ENCODE data around the gene ELAVL1.

The ELAVL1 gene

DNA sequence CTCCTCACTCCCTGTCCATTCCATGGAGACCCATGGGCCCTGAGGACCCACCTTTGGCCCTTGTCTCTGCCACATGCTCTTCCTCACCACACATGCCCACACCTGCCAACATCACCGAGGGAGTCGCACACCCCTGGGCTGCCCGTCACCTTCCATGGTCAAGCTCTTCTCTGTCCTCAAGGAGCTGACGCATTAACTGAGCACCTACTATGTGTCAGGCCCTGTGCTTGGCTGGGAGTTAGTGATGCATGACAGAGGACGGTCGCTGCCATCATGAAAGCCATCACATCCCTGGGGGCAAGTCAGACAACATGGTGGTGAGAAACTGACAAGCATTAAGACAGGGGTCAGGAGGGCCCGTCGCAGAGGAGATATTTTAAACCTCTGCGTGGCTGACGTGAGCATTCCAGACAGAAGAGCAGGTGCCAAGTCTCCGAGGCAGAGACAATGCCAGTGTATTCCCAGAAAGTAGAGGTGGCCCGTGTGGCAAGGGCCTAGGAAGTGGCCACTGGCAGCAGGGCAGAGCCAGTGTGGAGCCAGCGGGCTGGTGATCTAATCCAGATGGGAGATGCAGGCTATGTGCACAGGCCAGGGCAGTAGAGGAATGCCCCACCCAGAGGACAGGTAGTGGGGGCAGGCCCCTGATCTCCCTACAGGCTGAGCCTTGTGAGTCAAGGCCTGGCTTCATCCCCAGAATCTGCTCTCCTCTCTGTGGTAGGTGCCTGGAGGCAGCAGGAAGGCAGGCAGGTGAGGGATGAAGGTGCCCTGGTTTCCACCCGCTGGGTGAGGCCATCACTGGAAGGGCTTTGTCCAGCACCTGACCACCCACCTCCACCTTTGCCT lies 21.2 kb downstream of the ELAVL1 start:
- DNase-seq, result no peak

DNA sequence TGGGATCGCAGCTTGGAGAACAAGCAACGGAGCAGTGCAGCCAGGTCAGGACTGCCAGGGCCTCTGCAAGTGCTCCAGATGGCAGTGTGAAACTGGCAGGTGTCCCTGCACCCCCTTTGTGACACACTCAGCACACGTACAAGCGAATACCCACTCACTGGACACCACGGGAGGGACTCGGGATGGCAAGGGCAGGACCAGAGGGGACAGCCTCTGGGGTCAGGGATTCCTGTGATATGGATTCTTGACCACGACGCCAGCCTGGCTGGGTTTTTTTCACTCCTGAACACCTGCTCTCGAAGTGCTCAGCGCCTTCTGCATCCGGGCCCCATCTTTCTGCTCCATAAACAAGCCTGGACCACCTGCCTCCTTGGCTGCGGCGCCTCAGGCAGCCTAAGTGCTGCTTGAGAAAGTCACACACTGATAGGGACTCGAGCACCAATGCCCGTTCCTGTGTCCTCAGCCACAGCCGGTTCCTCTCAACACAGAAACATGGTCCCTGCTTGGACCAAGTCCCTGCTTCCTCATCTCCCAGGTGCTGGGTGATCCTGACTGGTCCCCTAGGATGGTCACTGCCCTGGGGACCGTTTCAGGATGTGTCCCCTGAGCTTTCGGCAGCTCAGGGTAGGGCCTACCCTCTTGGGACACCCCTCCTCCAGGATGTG lies 22.0 kb downstream of the ELAVL1 start:
- no peak for DNase-seq

DNA sequence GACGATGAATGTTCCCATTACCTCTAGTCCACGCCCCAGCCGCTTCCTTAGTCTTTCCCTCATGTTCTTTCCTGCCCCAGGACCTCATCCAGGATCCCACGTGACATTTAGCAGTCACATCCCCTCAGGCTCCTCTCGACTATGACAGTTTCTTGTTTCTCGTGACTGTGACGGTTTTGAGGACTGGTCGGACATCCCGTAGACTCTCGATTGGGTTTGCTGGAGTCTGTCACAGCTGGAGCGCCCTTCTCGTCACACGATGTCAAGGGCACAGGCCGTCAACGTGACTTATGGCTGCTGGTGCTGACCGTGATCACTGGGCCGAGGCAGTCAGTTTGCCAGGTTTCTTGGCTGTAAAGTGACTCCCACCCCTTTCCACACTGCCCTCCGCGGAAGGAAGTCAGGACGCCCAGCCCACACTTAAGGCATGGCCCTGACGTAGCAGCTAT lies 22.8 kb downstream of the ELAVL1 start:
- no peak for DNase-seq

GRCh38 chr19:7982103-7982502 lies 23.3 kb downstream of the ELAVL1 start:
- DNase-seq, result no peak

- DNase-seq, result no peak
These were observed 23.8 kb downstream of the ELAVL1 start for GRCh38 chr19:7981661-7982060.

DNA sequence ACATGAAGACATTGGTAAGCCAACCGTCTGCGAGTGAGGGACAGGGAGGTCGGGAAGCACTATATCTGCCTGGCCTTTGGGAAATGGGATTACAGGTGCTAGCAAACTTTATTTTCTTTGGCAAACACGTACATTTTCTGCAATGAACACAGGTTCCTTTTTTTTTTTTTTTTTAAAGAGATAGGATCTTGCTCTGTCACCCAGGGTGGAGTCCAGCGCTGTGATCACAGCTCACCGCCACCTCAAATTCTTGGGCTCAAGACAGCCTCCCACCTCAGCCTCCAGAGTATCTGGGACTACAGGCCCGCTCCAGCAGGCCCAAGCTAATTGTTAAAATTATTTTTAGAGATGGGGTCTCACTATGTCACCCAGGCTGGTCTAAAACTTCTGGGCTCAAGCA lies 24.2 kb downstream of the ELAVL1 start:
- DNase-seq, result no peak

DNA sequence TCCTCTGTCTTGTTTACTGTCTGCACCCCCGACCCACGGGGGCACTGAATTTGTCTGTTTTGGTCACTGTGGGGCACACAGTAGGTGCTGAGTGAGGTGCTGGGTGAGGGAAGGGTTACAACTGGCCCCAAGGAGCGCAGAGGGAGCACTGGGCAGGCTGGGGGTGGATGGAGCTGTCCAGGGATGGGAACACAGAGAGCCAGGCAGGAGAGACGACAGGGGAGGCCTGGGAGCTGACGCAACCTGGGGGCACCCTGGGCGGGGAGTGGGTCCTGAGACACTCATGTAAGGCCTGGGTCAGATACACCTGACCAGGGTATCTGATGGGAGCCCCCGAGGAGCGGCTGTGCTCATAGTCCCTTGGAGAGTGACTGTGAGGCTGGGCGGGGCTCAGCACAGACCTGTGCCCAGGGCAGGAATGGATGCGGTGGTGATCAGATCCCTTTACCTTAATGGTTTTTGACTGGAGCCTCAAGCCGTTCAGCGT lies 24.8 kb downstream of the ELAVL1 start:
- no peak for DNase-seq

GRCh38 chr19:7980168-7980567 lies 25.3 kb downstream of the ELAVL1 start:
- DNase-seq, result no peak

- DNase-seq, result no peak
These were observed 25.9 kb downstream of the ELAVL1 start for GRCh38 chr19:7979559-7979958.

GRCh38 chr19:7979011-7979410 lies 26.4 kb downstream of the ELAVL1 start:
- no peak for DNase-seq

DNA sequence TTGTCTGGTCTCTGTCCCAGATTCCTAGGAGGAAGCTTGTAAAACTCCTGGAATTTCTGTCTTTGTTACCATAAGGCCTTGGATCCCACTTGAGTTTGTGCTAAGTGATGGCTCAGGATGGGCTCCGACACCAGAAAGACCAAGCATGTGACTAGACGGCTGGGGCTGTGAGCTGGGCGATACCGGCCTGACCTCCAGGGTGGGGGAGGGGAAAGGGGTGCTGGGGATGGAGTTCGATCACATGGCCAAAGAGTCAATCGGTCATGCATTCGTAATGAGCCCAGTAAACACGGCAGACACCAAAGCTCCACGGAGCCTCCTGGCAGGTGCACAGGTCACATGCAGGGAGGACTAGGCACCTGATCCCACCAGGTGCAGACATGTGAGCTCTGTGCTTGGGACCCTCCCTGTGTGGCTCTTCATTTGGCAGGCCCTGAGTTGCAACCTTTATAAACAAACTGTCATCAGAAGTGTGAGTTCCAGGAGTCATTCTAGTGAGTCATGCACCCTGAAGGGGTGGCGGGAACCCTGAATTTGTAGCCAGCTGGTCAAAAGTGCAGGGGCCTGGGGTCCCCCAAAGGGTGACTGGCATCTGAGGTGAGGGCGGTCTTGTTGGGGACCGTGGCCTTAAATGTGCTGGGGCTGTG lies 27.1 kb downstream of the ELAVL1 start:
- no peak for DNase-seq

DNA sequence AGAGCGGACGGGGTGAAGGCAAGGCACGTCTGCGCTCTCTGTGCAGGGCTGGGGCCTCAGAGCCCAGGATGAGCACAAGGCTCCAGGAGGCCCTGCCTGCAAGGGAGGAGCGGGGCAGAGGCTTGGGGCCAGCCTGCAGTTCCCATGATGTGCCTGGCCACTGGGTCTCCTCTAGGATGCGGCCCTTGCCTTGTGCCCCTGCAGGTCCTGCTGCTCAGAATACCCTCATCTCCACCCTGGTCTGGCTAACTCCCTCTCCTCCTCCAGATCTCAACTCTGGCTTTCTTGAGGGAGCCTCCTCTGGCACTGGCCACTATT lies 27.8 kb downstream of the ELAVL1 start:
- no peak for DNase-seq

DNA sequence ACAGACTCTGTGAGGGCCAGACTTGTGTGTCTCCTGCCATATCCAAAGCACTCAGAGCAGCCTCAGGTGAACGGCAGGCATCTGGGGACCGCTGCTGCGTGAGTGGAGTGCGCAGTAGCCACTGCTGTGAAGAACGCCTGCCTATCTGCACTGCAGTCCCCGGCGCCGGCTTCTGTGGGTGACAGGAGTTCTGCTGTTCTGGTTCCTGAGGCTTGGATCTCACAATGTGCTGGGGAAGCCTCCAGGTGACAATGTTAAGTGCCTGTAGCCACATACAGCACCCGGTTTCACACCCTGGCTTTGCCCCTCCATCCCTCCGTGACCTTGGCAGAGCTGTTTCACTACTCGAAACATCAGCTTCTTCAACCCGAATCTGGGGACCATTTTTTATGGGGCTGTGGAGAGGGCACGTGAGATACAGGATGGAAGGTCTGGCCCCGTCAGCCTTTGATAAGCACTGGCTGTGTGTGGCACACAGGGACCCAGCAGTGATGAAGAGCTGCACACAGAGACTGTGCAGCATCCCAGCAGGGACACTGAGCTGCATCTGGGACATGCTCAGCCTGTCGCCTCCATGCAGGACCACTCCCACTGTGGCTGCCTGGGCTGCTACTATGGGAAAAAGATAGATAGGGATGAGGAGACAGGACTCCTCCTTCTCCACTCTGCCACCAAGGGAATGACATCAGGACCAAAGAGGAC lies 28.3 kb downstream of the ELAVL1 start:
- DNase-seq, result no peak

GRCh38 chr19:7976461-7976860 lies 29.0 kb downstream of the ELAVL1 start:
- DNase-seq, result no peak

DNA sequence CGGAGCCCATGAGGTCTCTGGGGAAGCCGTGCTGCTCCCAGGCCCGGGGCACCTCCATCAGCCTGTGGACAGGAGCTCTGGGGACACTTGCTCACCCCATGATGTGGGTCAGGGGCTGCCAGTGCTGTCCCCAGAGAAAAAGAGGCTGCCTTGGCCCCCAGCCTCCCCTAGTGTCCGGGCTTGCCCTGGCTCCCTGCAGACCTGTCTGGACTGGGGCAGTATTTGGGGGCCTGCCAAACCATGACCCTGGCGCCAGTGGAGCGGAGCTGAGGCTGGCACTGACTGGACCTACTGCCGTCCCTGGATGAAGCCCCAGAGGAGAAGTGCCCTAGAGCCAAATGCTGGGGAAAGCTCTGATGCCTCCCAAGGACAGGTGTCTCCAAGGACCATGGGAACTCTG lies 30.4 kb downstream of the ELAVL1 start:
- DNase-seq, result no peak

DNA sequence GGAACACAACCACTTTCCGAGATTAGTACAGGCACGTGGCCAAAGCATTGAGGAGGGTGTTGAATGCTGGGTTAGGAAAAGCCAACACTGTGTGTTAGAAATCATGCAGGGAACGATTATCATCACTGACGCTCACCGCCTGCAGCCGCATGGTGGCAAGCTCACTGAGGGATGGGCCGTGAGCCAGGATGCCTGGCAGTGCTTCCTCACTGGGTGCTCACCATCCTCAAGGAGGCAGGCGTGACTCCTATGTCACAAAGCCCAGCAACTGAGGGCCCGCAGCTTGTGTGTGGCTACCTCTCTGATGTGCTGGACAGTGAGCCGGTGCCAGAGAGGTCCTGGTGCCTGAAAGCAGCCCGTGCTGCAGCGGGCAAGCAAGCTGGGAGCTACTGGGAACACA lies 31.6 kb downstream of the ELAVL1 start:
- no peak for DNase-seq

- no peak for DNase-seq
These were observed 33.6 kb downstream of the ELAVL1 start for GRCh38 chr19:7971553-7972520.

DNA sequence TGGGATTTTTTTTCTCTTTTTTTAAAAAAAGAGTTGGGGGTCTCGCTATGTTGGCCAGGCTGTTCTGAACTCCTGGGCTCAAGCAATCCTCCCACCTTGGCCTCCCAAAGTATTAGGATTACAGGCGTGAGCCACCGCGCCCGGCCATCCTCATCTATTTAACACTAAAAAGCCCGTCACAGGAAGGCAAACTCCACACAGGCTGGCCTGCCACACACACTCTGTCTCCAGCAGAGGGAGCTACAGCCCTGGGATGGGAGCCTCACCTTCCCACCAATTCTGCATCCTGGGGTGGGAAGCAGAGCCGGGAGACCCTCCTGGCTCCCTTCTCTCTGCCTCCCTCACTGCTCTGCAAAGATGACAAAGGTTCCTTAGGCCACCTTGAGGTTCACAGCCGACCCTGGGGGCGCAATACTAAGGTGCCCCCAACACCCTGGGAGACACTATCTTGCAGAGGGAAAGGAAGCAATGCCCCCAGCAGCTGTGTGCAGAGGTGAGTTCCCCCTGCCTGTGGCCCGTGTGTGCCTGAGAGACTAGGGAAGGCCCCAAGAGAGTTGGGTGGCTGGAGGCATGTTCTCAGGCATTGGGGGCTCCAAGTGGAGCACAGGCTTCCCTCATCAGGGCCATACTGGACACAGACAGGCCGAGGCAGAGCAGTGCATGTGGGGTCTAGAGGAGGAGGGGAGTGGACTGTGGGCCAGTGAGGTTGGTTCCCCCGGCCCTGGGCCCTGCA lies 34.6 kb downstream of the ELAVL1 start:
- no peak for DNase-seq

DNA sequence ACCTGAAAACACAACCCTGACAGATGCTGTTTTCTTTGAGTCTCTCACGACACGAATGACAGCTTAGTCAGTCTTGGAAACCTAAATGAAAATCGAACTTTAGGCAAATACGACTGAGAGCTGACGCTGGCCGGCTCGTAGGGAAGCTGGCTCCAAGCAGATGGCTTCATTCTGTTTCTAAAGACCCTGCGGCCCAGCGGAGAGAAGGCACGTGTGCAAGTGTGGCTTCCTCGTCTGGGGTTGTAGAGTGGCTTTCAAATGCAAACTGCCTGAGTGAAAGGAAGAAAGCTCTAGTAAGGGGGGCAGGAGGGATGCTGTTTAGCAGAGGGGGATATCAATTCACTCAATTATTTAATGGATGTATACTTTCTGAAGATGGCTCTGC lies 35.9 kb downstream of the ELAVL1 start:
- no peak for DNase-seq

- DNase-seq, result no peak
These were observed 36.5 kb downstream of the ELAVL1 start for GRCh38 chr19:7968796-7969554.

Data from kidney glomerular epithelial cell (primary cell).